ENCODE measurements around the gene SDC3.

The SDC3 gene

GRCh38 chr1:30872948-30873263, 35.7 kb downstream of the SDC3 start:
- no peak for TF ChIP-seq SIN3A (IDR thresholded peaks at IDR 0.05; ENCODE audit: borderline replicate concordance, insufficient read depth, low read length)
- TF ChIP-seq FOXP2 (optimal IDR thresholded peaks at IDR 0.05; ENCODE audit: borderline replicate concordance, extremely low read depth, extremely low read length, insufficient read depth): no peak
- no peak for TF ChIP-seq REST (IDR thresholded peaks at IDR 0.05; ENCODE audit: insufficient read depth in 1 of 2, low read depth in 2 of 2, low read length in 2 of 2)
- TF ChIP-seq POLR2AphosphoS5 (IDR thresholded peaks at IDR 0.05; ENCODE audit: low read depth, low read length): no peak
- no peak for TF ChIP-seq TAF1 (IDR thresholded peaks at IDR 0.05; ENCODE audit: borderline replicate concordance, insufficient read depth, low read length)

- no peak for TF ChIP-seq POLR2AphosphoS5 (IDR thresholded peaks at IDR 0.05; ENCODE audit: low read depth, low read length)
Observed at GRCh38 chr1:30872033-30872947, 36.3 kb downstream of the SDC3 start.

GRCh38 chr1:30871276-30871871, 37.2 kb downstream of the SDC3 start:
- TF ChIP-seq TAF1 (IDR thresholded peaks at IDR 0.05; ENCODE audit: borderline replicate concordance, insufficient read depth, low read length): no peak
- TF ChIP-seq SIN3A (IDR thresholded peaks at IDR 0.05; ENCODE audit: borderline replicate concordance, insufficient read depth, low read length): no peak
- TF ChIP-seq POLR2AphosphoS5 (IDR thresholded peaks at IDR 0.05; ENCODE audit: low read depth, low read length): no peak
- TF ChIP-seq REST (IDR thresholded peaks at IDR 0.05; ENCODE audit: insufficient read depth in 1 of 2, low read depth in 2 of 2, low read length in 2 of 2): no peak
- no peak for TF ChIP-seq FOXP2 (optimal IDR thresholded peaks at IDR 0.05; ENCODE audit: borderline replicate concordance, extremely low read depth, extremely low read length, insufficient read depth)

GRCh38 chr1:30870656-30871055, 37.9 kb downstream of the SDC3 start:
- TF ChIP-seq SIN3A (IDR thresholded peaks at IDR 0.05; ENCODE audit: borderline replicate concordance, insufficient read depth, low read length) (no peak), REST (IDR thresholded peaks at IDR 0.05; ENCODE audit: insufficient read depth in 1 of 2, low read depth in 2 of 2, low read length in 2 of 2) (no peak)

GRCh38 chr1:30870035-30870434, 38.5 kb downstream of the SDC3 start:
- TF ChIP-seq REST (IDR thresholded peaks at IDR 0.05; ENCODE audit: insufficient read depth in 1 of 2, low read depth in 2 of 2, low read length in 2 of 2) (no peak), TAF1 (IDR thresholded peaks at IDR 0.05; ENCODE audit: borderline replicate concordance, insufficient read depth, low read length) (no peak), SIN3A (IDR thresholded peaks at IDR 0.05; ENCODE audit: borderline replicate concordance, insufficient read depth, low read length) (no peak), POLR2AphosphoS5 (IDR thresholded peaks at IDR 0.05; ENCODE audit: low read depth, low read length) (no peak), FOXP2 (optimal IDR thresholded peaks at IDR 0.05; ENCODE audit: borderline replicate concordance, extremely low read depth, extremely low read length, insufficient read depth) (no peak)

Data from PFSK-1 (cell line).